HG02588 (cell line): ENCODE measurements around the gene CETN1.
A peak's percentile ranks its signal among the peaks of the same experiment; 100 is the strongest.

ENCODE experiments used
- ATAC-seq: cut with Tn5 transposase; IDR thresholded peaks from one replicate; pipeline ENCODE4 v1.9.1; 2021; ENCODE audit warnings: mild to moderate bottlenecking, moderate library complexity; ENCODE audit not compliant: unreplicated experiment

Gene CETN1

DNA sequence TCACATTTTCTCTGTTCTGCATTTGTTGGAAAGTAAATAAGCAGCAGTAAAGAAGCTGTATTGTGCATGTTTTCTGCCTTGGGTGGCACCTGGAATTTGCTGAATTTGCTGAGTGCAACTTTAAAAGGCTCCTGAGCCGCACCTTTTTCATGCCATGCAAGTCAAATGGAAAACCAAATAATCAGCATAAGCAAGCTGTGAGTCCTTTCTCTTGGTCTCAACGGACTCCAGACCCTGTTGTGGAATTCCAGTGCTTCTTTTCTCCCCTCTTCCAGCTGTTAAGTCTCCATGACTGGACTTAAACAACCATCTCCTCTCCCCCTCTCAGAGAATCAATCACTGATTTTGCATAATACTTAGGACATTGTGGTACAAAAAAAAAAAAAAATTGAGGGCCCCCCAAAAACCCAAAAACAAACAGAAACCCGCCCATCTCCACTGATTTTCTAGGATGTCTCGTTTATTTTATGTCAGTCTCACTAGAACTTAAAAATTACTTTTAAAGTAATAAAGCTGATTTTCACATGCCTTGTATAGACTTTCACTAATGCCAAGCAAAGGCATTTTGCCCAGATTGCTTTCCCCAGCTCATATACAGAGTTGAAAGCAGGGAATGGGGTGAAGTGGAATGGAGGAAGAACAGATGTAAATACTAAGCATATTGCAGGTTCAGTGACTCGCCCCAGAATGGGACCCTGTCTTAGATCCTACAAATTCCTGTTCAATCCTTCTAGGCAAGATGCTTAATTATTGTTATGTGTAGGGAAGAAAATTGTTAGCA, 5.1 kb upstream of the CETN1 start:
- no peak for ATAC-seq

DNA sequence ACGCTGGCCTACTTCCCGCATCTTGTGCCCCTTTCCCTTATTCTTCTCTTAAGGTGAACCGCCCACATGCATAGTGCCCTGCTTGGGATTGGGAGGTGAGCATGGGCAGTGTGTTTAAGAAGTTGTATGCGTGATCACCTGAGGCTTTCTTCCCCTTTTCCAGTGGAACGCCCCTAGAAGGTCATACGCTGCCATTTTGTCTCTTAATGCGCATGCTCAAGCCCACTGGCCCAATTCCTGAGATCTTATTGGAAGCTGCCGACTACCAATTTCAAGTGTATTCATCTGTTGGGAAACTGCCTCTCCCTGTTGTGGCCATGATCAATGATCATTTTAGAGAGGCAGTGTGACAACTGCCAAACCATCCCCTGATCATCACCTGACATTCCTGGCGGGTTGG, 3.3 kb upstream of the CETN1 start:
- ATAC-seq: no peak

DNA sequence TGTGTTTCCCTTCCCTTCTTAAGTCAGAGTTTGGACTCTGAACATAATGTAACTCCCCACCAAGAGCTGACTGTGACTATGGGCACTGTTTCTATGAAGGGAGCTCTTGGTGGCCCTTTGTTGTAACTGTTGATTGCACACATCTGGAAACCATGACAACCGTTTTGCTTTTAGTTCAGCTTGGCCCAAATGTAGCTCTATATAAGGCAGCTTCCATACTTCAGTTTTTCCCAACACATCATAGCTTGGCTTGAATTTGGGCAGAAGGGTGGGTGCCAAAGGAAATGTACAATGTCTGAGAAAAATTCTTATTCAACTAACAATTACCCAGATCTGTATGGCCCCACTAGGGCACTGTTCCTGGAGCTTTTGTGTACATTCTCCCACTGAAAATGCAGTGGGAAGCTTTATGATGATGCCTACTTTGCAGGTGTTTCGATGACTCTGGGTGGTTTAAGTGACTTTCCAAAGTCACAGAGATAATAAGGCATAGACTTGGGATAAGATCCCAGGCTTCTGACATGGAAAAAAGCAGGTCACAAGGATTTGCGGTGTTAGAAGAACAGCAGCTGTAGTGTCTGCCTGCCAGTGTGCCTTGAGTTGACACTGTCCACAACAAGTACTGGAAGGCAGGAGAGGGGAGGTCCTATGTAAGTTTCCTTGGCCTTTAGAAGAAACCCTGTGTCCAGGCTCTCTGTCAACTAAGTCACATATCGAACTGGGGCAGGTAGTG, 2.4 kb upstream of the CETN1 start:
- ATAC-seq: no peak

DNA sequence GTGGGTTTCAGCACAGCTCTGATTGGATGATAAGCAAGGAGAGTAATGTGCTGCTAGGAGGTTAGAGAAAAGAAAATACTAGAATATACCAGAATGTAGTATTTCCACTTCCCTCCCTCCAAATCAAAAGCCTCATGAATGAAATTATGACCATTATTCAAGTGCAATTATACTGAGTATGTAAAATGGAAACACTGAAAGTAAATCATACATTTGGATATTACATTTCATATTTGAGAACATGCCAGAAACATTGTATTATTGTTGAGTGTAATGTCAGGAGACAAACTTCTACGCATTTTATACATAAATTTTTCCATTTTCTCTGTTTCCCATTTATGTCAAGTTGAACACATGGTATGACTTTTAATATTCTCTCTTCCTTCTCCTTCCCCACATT, 942 bp upstream of the CETN1 start:
- ATAC-seq: no peak

DNA sequence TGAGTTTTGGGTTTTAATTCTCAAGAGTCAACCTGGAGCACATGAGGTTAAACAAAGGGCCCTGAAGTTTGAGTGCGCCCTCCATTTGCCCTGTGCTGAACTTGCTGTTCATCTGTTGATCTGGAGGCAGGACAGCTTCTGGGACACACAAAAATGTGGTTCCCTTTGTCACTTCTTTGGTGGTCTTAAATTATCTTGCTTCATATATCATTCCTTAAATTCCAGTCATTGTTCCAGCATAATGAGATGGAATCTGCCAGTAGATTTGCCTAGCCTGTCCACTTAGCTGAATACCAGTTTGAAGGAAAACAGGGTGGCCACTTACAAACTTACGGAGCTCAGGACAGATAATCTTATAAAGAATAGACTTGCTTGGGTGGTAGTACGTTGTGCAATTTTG, 916 bp downstream of the CETN1 start:
- no peak for ATAC-seq

DNA sequence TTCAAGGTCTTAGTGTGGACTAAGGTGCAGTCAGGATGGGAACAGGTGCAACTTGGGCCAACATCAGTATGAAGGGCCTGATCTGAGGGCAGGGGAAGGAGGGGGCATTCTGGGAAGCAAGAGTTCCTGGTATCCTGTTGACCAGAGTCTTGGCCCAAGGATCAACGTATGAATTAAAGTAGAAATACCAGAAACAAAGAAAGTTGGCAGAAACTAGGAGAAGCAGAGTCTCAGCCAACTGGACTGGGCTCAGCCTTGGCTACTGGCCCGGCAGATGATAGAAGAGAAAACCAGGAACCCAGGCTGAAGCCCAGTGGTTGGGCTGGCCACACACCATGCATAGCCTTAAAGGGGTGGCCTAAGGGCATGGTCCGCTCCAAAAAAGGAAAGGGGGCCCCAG, 2.3 kb downstream of the CETN1 start:
- no peak for ATAC-seq

DNA sequence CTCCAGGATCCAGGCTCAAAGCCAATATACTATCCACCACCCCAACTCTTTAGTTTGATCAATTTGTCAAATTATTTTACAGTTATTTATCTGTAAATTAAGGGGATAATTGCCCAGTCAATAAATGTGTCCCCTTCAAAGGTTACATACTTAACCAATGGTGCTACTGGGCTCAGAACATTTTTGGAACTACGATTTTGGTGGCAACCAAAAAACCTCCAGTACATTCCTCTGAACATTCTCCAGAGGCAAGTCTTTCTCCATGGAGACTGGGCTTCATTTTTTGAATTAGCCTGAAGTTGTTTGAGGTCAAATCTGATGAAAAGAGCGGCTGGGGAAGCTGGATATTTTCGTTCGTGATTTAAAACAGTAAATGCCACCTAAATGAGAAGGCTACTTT, 14.9 kb downstream of the CETN1 start:
- ATAC-seq: no peak

DNA sequence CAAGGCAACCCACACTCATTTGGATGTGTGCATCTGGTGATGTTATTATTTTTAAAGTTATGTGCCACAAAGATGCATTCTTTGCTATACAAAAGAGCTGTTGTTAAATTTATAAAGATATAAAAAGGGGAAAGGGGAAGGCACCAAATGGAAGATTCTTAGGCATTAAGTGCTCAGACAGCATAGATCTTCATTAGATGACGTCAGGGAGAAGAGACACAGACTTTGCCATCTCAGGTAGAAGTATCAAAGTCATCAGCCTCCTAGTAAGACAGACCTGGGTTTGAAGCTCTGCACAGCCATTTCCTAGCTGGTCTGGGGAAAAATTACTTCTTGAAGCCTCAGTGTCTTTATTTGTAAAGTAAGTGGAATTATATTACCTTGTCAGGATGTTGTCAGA, 15.4 kb downstream of the CETN1 start:
- ATAC-seq: no peak

DNA sequence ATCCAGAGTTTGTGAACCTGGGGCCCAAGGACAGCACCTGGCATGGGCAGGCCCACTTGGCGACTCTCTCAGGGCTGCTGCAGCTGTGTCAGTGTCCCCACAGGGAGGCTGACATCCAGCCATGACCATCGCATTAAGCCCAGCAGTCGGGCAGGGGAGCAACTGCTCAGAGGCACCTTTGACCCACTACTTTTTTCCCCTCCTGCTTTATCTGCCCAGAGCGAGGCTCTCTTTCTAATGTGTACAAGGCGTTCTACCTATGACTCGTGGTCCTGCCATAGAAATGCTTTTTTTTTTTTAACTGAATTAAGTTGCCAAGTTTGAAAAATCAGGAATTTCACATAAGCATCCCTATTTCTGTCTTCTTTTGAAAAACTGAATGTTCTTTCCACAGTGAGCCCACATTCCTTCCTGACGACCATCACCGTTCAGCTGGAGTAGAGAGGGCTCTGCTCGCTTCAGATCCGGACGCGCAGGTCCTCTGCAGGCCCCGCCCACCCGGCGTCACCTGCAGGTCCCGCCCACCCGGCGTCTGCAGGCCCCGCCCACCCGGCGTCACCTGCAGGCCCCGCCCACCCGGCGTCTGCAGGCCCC, 16.2 kb downstream of the CETN1 start:
- ATAC-seq: peak; percentile 63

DNA sequence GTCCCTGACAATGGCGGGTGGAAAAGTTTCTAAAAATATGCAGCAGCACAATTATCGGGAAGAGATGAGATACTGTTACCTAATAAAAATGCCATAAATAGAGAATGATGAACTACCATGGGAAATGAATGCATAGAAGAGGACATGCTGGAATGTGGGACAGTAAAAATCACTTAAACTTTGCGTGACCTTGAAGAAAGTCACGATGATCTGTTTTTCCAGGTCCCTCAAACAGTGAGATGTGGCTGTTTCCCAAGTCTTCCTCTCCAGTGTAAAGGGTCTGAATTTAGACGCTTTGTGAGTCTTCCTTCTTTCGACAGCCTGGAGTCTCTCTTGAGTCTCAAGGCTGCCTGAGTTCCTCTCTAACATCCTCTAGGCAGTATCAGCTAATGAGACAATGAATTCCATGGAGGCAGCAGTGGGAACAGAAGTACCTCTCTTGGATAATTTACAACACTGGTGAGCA, 18.0 kb downstream of the CETN1 start:
- no peak for ATAC-seq

DNA sequence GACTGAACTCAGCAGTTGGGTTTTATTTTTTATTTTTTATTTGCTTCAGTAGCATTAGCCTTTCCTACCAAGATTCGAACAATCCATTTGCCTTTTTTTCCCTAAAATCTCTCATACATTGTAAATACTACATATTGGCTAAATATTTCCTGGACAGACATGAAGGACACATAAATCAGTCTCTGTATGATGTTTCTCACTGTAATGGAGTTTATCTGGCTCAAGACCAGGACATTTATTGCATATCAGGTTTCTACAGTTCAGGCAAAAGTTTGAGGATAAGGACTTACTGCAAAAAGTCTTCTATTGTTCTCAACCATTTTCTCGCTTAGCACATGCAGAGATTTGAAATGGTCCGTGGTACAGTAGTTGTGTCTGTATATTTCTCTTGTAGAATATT, 19.9 kb downstream of the CETN1 start:
- ATAC-seq: no peak

DNA sequence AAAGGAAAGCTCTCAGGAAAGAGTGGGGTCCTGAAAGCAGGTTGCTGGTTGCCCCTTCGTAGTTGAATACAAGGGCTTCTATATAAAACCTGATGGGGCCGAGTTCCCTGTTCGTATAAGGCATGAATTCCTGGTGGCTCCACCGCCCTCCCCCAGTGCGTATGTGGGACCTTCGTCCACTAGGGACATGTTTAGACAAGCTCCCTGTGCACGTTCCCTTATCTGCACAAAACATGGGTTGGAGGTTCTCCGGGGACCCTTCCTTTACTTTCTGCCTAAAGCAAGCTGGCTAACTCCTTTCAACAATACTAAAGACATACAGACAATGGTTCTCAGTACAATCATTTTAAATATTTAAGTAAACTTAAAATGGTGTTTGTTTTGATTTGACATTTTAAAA, 24.6 kb downstream of the CETN1 start:
- ATAC-seq: no peak

DNA sequence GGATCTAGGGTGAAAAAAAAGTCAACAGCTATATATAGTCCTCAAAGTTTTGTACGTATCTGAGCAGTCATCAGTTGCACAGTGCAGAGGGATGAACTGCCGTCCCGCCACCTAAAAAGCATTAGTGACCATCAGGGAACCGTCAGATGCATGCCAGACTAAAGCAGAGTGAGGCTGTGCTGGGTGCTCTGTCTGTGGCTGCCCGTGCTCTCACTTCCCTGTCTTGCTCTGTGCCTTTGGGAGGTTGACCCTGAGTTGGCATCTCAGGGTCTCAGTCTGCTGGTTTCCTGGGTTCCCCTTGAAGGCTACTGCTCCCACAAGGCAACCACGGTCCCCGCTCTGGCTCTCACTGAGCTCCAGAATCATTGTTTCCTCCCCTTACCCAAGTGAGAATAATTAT, 27.8 kb downstream of the CETN1 start:
- no peak for ATAC-seq

DNA sequence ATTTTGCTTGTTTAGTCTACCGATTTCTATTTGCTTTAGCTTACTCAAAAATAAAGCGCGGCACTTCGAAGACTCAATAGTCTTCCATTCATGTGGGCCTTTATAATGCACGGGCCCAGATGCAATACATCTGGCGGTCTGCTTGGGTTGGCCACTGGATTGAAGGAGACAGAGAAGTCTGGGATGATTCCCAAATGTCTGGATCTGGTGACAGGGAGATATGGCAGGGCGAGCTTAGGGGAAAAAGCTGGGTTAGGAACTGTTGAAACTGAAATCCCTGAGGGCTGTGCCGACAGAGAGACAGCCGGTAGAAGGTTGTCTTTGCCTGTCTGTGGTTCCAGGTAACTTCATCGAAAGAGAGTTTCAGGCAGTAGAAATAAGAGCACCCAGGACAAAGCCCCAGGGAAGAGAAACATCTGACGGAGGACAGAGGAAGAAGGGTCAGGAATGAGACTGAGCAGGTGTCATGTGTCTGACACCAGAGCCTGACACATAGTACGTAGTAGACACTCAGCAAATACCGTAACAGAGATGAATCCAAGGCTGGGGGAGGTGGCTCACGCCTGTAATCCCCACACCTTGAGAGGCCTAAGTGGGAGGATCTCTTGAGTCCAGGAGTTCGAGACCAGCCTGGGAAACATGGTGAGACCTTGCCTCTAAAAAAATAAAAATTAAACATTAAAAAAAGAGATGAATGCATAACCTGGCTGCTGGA, 30.2 kb downstream of the CETN1 start:
- no peak for ATAC-seq

DNA sequence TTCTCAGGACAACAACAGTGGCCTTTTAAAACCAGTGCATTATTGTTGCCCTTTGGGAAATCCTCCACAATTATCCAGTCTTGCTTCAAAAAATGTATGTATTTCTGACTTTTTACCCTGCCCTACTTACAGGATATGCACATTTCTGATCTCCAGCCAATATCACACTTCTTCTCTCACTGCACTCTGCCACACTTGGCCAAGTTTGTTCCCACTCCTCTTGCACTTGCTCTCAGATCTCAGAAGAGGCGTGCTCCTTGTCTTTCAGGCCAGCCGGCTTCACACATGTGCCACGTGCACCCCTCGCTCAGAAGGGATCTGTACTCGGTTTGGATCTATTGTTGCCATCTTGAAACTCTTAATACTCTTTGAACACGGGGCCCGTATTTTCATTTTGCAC, 32.0 kb downstream of the CETN1 start:
- ATAC-seq: no peak

DNA sequence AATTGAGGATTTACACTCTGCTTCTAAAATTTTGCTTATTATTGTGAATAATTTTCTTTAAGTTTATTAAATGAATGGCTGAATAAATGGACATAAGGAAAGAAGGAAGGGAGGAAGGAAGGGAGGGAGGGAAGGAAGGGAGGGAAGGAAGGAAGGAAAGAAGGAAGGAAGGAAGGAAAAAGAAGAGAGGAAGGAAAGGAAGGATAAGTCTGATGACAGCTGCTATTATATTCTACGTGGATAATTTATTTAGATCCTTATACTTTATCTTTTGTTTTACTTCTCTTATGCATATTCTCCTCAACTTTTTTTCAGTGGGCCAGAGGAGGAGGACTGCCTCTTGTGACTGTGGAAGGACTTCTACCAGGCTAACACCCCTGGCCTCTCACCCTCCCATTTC, 34.0 kb downstream of the CETN1 start:
- no peak for ATAC-seq

DNA sequence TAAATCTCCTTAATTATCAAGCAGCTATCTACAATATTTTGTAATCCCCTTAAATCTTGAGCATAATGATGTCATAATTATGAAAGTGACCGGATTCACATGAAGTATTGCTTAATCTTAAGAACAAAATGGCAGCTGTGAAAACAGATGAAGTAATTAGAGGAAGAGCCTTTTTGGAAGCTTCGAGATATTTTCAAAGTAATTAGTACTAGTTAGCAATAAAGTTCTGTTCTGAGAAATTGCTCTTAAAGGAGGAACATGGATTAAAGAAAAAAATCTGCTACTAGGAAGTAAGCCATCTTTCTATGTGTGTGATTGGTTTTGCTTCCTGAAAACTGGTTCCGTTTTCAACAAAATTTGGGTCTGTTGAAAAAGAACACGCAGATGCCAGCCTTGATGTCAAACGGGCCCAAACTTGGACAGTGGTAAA, 34.9 kb downstream of the CETN1 start:
- ATAC-seq: no peak

DNA sequence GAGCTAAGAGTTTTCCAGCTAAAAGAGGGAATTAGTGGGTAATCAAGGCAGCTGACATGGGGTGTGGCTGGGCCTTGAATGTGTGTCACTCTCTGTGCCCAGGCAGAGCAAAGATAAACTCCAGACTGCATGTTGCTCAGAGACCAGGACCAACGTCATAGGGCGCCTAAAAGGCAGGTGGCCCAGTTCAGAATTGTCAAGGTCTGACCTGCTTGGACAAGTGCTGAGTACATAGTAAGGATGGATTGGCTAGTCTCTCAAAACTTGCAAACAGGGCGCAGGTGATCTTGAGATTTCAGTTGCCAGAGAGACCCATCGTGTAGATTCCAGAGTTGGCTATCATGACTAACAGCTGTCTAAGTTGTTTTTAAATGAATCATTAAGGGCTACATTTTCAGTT, 35.6 kb downstream of the CETN1 start:
- ATAC-seq: no peak

DNA sequence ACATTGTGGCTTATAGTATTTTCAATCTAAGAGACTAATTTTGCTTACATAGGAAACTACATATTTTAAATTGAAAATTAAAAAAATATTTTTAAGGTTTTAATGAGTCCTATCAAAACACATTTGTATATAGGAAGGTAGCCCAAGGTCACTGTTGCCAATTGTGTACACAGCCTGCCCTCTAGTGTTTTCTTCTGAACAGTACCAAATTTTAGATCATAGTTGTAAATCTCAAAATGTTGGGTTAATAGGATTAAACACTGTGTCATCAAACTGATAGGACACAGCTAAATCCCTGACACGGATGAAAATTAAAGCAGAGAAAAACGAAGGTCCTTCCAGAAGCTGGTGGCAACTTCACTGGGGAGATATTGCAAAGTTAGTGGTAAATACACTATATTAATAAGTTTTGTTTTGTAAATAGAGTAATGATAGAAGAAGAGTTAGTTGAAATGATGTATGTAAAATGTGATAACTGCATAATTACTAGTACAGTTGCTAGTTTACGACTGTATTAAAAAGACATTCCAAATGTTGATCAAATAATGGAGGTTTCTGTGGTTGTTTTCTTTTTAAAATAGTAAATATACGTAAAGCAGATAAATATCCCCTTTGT, 36.3 kb downstream of the CETN1 start:
- ATAC-seq: no peak

DNA sequence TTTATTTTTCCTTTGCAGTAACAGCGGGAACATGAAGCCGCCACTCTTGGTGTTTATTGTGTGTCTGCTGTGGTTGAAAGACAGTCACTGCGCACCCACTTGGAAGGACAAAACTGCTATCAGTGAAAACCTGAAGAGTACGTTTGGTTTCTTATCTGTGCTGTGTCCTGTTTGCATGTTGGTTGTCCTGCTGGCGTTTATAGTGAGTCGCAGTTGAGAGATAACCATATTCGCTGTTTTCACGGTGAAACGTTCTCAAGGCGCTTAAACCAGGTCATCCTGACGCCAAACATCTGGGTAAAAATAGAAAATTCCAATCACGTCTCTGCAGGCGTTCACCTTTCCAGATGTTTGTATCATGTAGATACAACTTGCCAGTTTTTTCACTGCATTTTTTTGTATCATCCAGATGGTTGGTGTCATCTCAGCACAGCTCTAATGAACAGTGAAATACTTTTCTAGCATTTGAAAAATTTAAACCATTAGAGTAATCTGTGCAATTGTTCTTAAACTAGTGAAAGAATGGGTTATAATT, 37.9 kb downstream of the CETN1 start:
- no peak for ATAC-seq

DNA sequence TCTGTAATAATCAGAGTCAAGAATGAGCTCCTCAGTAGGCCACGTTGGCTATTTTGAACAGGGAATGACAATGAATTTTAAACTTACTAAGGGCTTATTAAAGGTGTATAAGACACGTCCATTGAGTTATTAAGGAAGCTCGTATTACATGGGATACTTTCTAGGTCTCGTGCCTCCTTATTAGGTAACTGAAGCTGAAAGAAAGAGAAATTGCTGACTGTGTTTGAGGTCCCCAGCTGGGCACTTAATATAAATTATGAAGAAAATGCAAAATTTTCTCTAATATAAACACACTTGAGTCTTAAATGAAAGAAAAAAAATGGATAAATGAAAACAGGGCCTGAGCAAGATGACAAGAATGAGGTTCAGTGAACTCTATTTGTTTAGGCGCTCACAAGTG, 38.4 kb downstream of the CETN1 start:
- ATAC-seq: no peak
